GM12878 (cell line): ENCODE measurements around the gene ADAMTS18. TPM values are rescaled to one million over a fixed set of nuclear protein-coding genes. Genes with fewer than 3 reads are reported as not detected.

Source experiments
- ATAC-seq: fragments of 200-7000 bp; cut with Tn5 transposase; 3 replicates; pipeline ENCODE4 v1.9.1; 2020; ENCODE audit warnings: mild to moderate bottlenecking, moderate library complexity
- BruUV-seq: library from RNA; stranded (reverse); fragments of 400-500 nt; replicated peaks from 2 replicates; lab custom pipeline; 2021; lab: Mats Ljungman, UMichigan
- CTCF ChIA-PET: fragments of 300-600 bp; sonication (Branson Sonifier 250); formaldehyde crosslinking; extraction: SDS; loops from one replicate; lab custom pipeline; 2021; ENCODE audit warnings: inconsistent platforms; lab: Yijun Ruan, JAX
- POLR2A ChIA-PET: fragments of 350-600 bp; formaldehyde crosslinking; extraction: SDS; loops from one replicate; lab custom pipeline; 2021; ENCODE audit warnings: inconsistent platforms; lab: Charles Lee
- RAD21 ChIA-PET: fragments of 300-600 bp; sonication (Branson Sonifier 250); formaldehyde crosslinking; loops from one replicate; lab custom pipeline; 2023; ENCODE audit warnings: antibody characterized with exemption; ENCODE audit not compliant: unreplicated experiment; lab: Charles Lee
- SMC1A ChIA-PET: fragments of 300-600 bp; sonication (Branson Sonifier 250); formaldehyde crosslinking; loops from one replicate; lab custom pipeline; 2023; ENCODE audit not compliant: unreplicated experiment, uncharacterized antibody; lab: Charles Lee
- DNase-seq: peaks from one replicate; pipeline ENCODE4 v3.0.0-alpha.2; 2011; ENCODE audit warnings: low read depth, low spot score
- FAIRE-seq: peaks from 3 replicates; lab custom pipeline; 2011; peaks lifted over from hg19 to GRCh38; lab: Jason Lieb, UNC
- H2AFZ ChIP-seq: 2 replicates; pipeline ENCODE4 v1.6.0; 2011; ENCODE audit warnings: low read depth, low read length, control low read depth; ENCODE audit not compliant: control insufficient read depth
- H3K27ac ChIP-seq: 2 replicates; pipeline ENCODE4 v1.5.1; 2011; ENCODE audit warnings: control low read depth; ENCODE audit not compliant: control insufficient read depth, insufficient read depth
- H3K27me3 ChIP-seq, 2 experiments: replicated peaks in 1 of 2; 2 replicates each; pipeline versions ENCODE4 v1.6.0 to v1.6.1; 2011; ENCODE audit warnings: low read length in 1 of 2; ENCODE audit not compliant: control insufficient read depth in 2 of 2, insufficient read depth in 2 of 2
- H3K36me3 ChIP-seq, 2 experiments: 2 replicates each; pipeline ENCODE4 v1.5.1; 2011; ENCODE audit warnings: low read length in 1 of 2; ENCODE audit not compliant: control insufficient read depth in 2 of 2, insufficient read depth in 2 of 2
- H3K4me1 ChIP-seq: 2 replicates; pipeline ENCODE4 v1.6.1; 2011; ENCODE audit warnings: mild to moderate bottlenecking, low read length, moderate library complexity, mixed read lengths; ENCODE audit not compliant: control insufficient read depth, insufficient read depth
- H3K4me2 ChIP-seq: 2 replicates; pipeline ENCODE4 v1.6.0; 2011; ENCODE audit warnings: control low read depth; ENCODE audit not compliant: control insufficient read depth, insufficient read depth
- H3K4me3 ChIP-seq: fragments of 200-600 bp; sonication (generic); 2 replicates; pipeline ENCODE4 v1.5.1; 2016
- H3K79me2 ChIP-seq: 2 replicates; pipeline ENCODE4 v1.6.0; 2011; ENCODE audit warnings: low read length; ENCODE audit not compliant: control insufficient read depth, insufficient read depth
- H3K9ac ChIP-seq: 2 replicates; pipeline ENCODE4 v1.8.0; 2011; ENCODE audit warnings: low read length, control low read depth, mixed read lengths; ENCODE audit not compliant: control insufficient read depth, insufficient read depth
- H3K9me3 ChIP-seq: replicated peaks from 3 replicates; pipeline ENCODE4 v1.5.1; 2011; ENCODE audit warnings: mild to moderate bottlenecking, low read length; ENCODE audit not compliant: control insufficient read depth, insufficient read depth
- H4K20me1 ChIP-seq: 2 replicates; pipeline ENCODE4 v1.6.0; 2011; ENCODE audit not compliant: control insufficient read depth, insufficient read depth
- ASH2L ChIP-seq: fragments of 300-600, 200-600 bp; sonication (generic); IDR thresholded peaks from 2 replicates; pipeline ENCODE4 v1.6.1; 2017; ENCODE audit warnings: low read depth, mild to moderate bottlenecking, borderline replicate concordance
- CEBPB ChIP-seq, 2 experiments: fragments of 150-350 bp in 1 of 2; IDR thresholded peaks; 2 replicates each; pipeline ENCODE4 v1.6.1; 2012 to 2014; ENCODE audit warnings: low read depth in 2 of 2, low read length in 2 of 2, borderline replicate concordance in 1 of 2, inconsistent platforms in 1 of 2
- EZH2 ChIP-seq: IDR thresholded peaks from 2 replicates; pipeline ENCODE4 v1.6.1; 2012; ENCODE audit warnings: low read depth, mild to moderate bottlenecking, control low read depth, inconsistent platforms, low read length, borderline replicate concordance; ENCODE audit not compliant: control insufficient read depth
- HDAC2 ChIP-seq: fragments of 200-600 bp; sonication (generic); IDR thresholded peaks from 2 replicates; pipeline ENCODE4 v1.6.1; 2017
- RAD51 ChIP-seq: fragments of 450-650 bp; IDR thresholded peaks from 2 replicates; pipeline ENCODE4 v1.6.1; 2016; ENCODE audit warnings: moderate library complexity, mild to moderate bottlenecking, inconsistent platforms
- RB1 ChIP-seq: fragments of 450-650 bp; formaldehyde crosslinking; IDR thresholded peaks from 2 replicates; pipeline ENCODE4 v1.6.1; 2017; ENCODE audit warnings: mild to moderate bottlenecking, borderline replicate concordance
- SIX5 ChIP-seq: IDR thresholded peaks from 2 replicates; pipeline ENCODE4 v1.6.1; 2011; ENCODE audit warnings: mild to moderate bottlenecking, low read depth, low read length, moderate library complexity; ENCODE audit not compliant: severe bottlenecking
- WGBS: methylation state at CpG from one replicate; pipeline ENCODE4 v1.1.6; 2016; ENCODE audit warnings: low lambda C conversion rate; ENCODE audit not compliant: insufficient replicate concordance, insufficient coverage; ENCODE audit errors: missing lambda C conversion rate; 5-methylcytosine and 5-hydroxymethylcytosine counted together
- in situ Hi-C: fragments of 300-500 bp; cut with MboI; formaldehyde crosslinking; loops from 9 replicates; pipeline ENCODE4 v1.14.3; 2018; ENCODE audit warnings: mixed read lengths
- intact Hi-C: fragments of 100-400 bp; cut with micrococcal nuclease; formaldehyde crosslinking; loops from one replicate; pipeline ENCODE4 v1.14.2; 2022; ENCODE audit not compliant: unreplicated experiment
- polyA plus RNA-seq, 11 experiments: library from polyadenylated mRNA; depleted of rRNA in 4 of 11; unstranded in 6 of 11; stranded (reverse) in 5 of 11; fragments of >200 nt; fragmentation: Nextera tagmentation in 4 of 11; fragmentation: Illumina TruSeq in 1 of 11; extraction: Ambion mirVana in 4 of 11; extraction: Trizol in 1 of 11; gene quantifications; 1 replicate in 1 of 11; 2 replicates in 10 of 11; pipeline versions ENCODE4 v1.2.1 to v1.2.3, GENCODE V29; 2011 to 2016; ENCODE audit warnings: inconsistent platforms in 2 of 11, missing spikeins in 2 of 11, low read depth in 1 of 11
- total RNA-seq, 4 experiments: library from RNA; depleted of rRNA in 3 of 4; stranded (reverse); fragments of >200 nt in 3 of 4; fragmentation: Illumina TruSeq in 1 of 4; extraction: Trizol in 1 of 4; gene quantifications; 2 replicates each; pipeline versions ENCODE4 v1.2.1 to v1.2.3, GENCODE V29; 2013 to 2021
- TF ChIP-seq, protein P1 (sequence below): fragments of 450-650 bp; IDR thresholded peaks from 2 replicates; pipeline ENCODE4 v1.6.1; 2017; ENCODE audit warnings: antibody characterized with exemption, mild to moderate bottlenecking, moderate library complexity
- TF ChIP-seq, protein P2 (sequence below): fragments of 450-650 bp; formaldehyde crosslinking; IDR thresholded peaks from 2 replicates; pipeline ENCODE4 v1.4.0; 2020; ENCODE audit warnings: mild to moderate bottlenecking, moderate library complexity
- TF ChIP-seq, protein P3 (sequence below): fragments of 450-650 bp; IDR thresholded peaks from 2 replicates; pipeline ENCODE4 v1.6.1; 2018; ENCODE audit warnings: borderline replicate concordance, mild to moderate bottlenecking; ENCODE audit not compliant: partially characterized antibody
- TF ChIP-seq, protein P4 (sequence below): IDR thresholded peaks from 2 replicates; pipeline ENCODE4 v1.6.1; 2011; ENCODE audit warnings: low read depth, low read length, improper control_type of control experiment, borderline replicate concordance

ADAMTS18 gene
- total and polyA plus RNA-seq, 10 of the 15 experiments (the other 5 are each of a cell fraction or from before 2014, with no cell fraction given): not detected

DNA sequence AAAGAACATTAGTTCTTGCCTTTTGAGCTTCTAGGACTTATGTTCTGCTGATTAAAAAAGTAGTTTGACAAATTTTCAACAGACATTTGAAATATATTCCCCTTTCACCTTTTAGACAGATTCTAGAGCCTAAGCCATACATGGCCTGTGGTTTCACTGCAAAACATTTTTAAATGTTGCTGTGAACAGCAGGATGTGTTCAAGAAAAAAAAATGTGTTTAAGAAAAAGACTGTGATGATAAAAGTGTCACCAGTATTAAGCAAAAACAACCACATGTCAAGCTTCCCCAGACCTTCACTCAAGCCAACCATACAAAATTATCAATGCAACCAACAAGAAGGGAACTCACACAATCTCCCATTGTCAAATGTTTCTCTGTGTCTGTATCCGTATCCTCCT is 132.2 kb downstream of the ADAMTS18 start (continued):
- TF ChIP-seq, protein P1, sequence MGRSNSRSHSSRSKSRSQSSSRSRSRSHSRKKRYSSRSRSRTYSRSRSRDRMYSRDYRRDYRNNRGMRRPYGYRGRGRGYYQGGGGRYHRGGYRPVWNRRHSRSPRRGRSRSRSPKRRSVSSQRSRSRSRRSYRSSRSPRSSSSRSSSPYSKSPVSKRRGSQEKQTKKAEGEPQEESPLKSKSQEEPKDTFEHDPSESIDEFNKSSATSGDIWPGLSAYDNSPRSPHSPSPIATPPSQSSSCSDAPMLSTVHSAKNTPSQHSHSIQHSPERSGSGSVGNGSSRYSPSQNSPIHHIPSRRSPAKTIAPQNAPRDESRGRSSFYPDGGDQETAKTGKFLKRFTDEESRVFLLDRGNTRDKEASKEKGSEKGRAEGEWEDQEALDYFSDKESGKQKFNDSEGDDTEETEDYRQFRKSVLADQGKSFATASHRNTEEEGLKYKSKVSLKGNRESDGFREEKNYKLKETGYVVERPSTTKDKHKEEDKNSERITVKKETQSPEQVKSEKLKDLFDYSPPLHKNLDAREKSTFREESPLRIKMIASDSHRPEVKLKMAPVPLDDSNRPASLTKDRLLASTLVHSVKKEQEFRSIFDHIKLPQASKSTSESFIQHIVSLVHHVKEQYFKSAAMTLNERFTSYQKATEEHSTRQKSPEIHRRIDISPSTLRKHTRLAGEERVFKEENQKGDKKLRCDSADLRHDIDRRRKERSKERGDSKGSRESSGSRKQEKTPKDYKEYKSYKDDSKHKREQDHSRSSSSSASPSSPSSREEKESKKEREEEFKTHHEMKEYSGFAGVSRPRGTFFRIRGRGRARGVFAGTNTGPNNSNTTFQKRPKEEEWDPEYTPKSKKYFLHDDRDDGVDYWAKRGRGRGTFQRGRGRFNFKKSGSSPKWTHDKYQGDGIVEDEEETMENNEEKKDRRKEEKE: no peak
- TF ChIP-seq HDAC2 (no peak), CEBPB (IDR thresholded peaks at IDR 0.05; ENCODE audit: borderline replicate concordance in 1 of 2, low read depth in 2 of 2, low read length in 2 of 2) (no peak)
- TF ChIP-seq, all 136 proteins: peak for 0

DNA sequence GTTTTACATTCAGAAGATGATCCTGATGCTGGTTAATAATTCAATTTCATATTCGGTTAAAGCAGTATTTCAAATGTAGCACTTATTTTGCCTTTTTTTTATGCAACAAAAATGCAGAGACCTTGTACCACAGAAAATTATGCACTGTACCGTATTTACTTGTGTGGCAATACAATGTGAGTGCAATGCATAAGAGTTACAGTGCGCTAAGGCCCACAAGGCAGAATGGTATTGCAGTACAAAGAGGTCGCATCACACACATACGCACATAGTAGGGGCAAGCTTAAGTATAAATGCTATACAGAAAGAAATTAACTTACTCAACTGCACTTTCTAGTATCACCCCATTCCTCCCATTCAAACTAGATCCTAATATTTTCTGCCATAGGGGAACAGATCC is 132.6 kb downstream of the ADAMTS18 start:
- DNase-seq (no peak), FAIRE-seq (no peak), ATAC-seq (no peak)
- H2AFZ ChIP-seq: no peak overlapping the region
- no peak overlapping the region for H3K4me3 ChIP-seq
- H3K79me2 ChIP-seq: no peaks in the 10 kb centered on the region
- H3K9me3 ChIP-seq: no peaks in the 10 kb centered on the region
- ChIA-PET RAD21 (no interaction called here), SMC1A (no interaction called here), CTCF (no interaction called here), POLR2A (no interaction called here)
- no peak overlapping the region for H3K27ac ChIP-seq
- no peaks in the 10 kb centered on the region for H3K36me3 ChIP-seq
- intact Hi-C loops (no loop called here), in situ Hi-C loops (no loop called here)
- H3K4me1 ChIP-seq: no peaks in the 10 kb centered on the region; the same call in 1 of the 2 replicates
- WGBS: 51% methylated on average over 5 of the region's 5 CpGs
- BruUV-seq: no TSS peak
- no peak overlapping the region for H3K4me2 ChIP-seq
- no peaks in the 10 kb centered on the region for H4K20me1 ChIP-seq
- no peak overlapping the region for H3K9ac ChIP-seq
- peaks cover 0 to 2% of the 10 kb centered on the region in 2 experiments; a peak in 1 of 4 replicates for H3K27me3 ChIP-seq
- no peak for TF ChIP-seq SIX5
- TF ChIP-seq, protein P2, sequence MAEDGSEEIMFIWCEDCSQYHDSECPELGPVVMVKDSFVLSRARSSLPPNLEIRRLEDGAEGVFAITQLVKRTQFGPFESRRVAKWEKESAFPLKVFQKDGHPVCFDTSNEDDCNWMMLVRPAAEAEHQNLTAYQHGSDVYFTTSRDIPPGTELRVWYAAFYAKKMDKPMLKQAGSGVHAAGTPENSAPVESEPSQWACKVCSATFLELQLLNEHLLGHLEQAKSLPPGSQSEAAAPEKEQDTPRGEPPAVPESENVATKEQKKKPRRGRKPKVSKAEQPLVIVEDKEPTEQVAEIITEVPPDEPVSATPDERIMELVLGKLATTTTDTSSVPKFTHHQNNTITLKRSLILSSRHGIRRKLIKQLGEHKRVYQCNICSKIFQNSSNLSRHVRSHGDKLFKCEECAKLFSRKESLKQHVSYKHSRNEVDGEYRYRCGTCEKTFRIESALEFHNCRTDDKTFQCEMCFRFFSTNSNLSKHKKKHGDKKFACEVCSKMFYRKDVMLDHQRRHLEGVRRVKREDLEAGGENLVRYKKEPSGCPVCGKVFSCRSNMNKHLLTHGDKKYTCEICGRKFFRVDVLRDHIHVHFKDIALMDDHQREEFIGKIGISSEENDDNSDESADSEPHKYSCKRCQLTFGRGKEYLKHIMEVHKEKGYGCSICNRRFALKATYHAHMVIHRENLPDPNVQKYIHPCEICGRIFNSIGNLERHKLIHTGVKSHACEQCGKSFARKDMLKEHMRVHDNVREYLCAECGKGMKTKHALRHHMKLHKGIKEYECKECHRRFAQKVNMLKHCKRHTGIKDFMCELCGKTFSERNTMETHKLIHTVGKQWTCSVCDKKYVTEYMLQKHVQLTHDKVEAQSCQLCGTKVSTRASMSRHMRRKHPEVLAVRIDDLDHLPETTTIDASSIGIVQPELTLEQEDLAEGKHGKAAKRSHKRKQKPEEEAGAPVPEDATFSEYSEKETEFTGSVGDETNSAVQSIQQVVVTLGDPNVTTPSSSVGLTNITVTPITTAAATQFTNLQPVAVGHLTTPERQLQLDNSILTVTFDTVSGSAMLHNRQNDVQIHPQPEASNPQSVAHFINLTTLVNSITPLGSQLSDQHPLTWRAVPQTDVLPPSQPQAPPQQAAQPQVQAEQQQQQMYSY (CRISPR knock-in tag): no peak
- TF ChIP-seq RAD51: no peak
- no peak for TF ChIP-seq EZH2
- TF ChIP-seq, protein P3, sequence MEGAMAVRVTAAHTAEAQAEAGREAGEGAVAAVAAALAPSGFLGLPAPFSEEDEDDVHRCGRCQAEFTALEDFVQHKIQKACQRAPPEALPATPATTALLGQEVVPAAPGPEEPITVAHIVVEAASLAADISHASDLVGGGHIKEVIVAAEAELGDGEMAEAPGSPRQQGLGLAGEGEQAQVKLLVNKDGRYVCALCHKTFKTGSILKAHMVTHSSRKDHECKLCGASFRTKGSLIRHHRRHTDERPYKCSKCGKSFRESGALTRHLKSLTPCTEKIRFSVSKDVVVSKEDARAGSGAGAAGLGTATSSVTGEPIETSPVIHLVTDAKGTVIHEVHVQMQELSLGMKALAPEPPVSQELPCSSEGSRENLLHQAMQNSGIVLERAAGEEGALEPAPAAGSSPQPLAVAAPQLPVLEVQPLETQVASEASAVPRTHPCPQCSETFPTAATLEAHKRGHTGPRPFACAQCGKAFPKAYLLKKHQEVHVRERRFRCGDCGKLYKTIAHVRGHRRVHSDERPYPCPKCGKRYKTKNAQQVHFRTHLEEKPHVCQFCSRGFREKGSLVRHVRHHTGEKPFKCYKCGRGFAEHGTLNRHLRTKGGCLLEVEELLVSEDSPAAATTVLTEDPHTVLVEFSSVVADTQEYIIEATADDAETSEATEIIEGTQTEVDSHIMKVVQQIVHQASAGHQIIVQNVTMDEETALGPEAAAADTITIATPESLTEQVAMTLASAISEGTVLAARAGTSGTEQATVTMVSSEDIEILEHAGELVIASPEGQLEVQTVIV: no peak
- TF ChIP-seq, protein P4, sequence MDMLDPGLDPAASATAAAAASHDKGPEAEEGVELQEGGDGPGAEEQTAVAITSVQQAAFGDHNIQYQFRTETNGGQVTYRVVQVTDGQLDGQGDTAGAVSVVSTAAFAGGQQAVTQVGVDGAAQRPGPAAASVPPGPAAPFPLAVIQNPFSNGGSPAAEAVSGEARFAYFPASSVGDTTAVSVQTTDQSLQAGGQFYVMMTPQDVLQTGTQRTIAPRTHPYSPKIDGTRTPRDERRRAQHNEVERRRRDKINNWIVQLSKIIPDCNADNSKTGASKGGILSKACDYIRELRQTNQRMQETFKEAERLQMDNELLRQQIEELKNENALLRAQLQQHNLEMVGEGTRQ: no peak
- no peak for TF ChIP-seq ASH2L
- no peak for TF ChIP-seq RB1
